Muscle layer of colon (tissue), 2 donors: ENCODE data around the gene LGR4.
"Not testable (repeated sequence)": the region's sequence is repeated elsewhere in the genome, so short reads cannot be mapped to it uniquely, and the experiment has no call there.

Experiments used
- H3K27ac ChIP-seq: one replicate; pipeline ENCODE4 v1.7.0; 2013; ENCODE audit warnings: low read depth, mild to moderate bottlenecking, low read length, moderate library complexity
- H3K27me3 ChIP-seq, 2 donors: one replicate each; pipeline ENCODE4 v1.7.0; 2013; ENCODE audit warnings: low read length in 2 of 2, mild to moderate bottlenecking in 2 of 2; ENCODE audit not compliant: insufficient read depth in 2 of 2, control insufficient read depth in 1 of 2
- H3K36me3 ChIP-seq: one replicate; pipeline ENCODE4 v1.7.0; 2013; ENCODE audit warnings: mild to moderate bottlenecking, low read length; ENCODE audit not compliant: insufficient read depth
- H3K4me1 ChIP-seq: one replicate; pipeline ENCODE4 v1.7.0; 2013; ENCODE audit warnings: mild to moderate bottlenecking, low read length; ENCODE audit not compliant: insufficient read depth
- H3K4me3 ChIP-seq, 2 donors: one replicate each; pipeline ENCODE4 v1.7.0; 2013; ENCODE audit warnings: low read length in 2 of 2, low read depth in 1 of 2, mild to moderate bottlenecking in 1 of 2, moderate library complexity in 1 of 2
- H3K9ac ChIP-seq: one replicate; pipeline ENCODE4 v1.7.0; 2013; ENCODE audit warnings: low read length
- H3K9me3 ChIP-seq: one replicate; pipeline ENCODE4 v1.7.0; 2013; ENCODE audit warnings: mild to moderate bottlenecking, low read length
- donor health status: abdominal sarcoma.
- donor health status: Adenocarcinoma of cecum.

Gene LGR4

GRCh38 chr11:27327064-27327463 is 145.5 kb downstream of the LGR4 start:
- H3K4me1 ChIP-seq, H3K27me3 ChIP-seq, H3K27ac ChIP-seq, H3K4me3 ChIP-seq, H3K9ac ChIP-seq, H3K36me3 ChIP-seq, H3K9me3 ChIP-seq: not testable (repeated sequence)

DNA sequence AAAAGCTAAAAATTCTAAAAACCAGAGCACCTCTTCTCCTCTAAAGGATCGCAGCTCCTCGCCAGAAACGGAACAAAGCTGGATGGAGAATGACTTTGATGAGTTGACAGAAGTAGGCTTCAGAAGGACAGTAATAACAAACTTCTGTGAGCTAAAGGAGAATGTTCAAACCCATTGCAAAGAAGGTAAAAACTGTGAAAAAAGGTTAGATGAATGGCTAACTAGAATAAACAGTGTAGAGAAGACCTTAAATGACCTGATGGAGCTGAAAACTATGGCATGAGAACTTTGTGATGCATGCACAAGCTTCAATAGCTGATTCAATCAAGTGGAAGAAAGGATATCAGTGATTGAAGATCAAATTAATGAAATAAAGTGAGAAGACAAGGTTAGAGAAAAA is 150.4 kb downstream of the LGR4 start:
- H3K9ac ChIP-seq, H3K27ac ChIP-seq, H3K27me3 ChIP-seq, H3K9me3 ChIP-seq, H3K4me1 ChIP-seq, H3K4me3 ChIP-seq, H3K36me3 ChIP-seq: not testable (repeated sequence)

GRCh38 chr11:27321340-27321739 is 151.2 kb downstream of the LGR4 start:
- not testable (repeated sequence) for H3K9ac ChIP-seq, H3K9me3 ChIP-seq, H3K36me3 ChIP-seq, H3K27me3 ChIP-seq, H3K4me1 ChIP-seq, H3K4me3 ChIP-seq, H3K27ac ChIP-seq

- Histone ChIP-seq H3K4me3 (no peak overlapping the region), H3K27me3 (no peaks in the 10 kb centered on the region), H3K9ac (no peak overlapping the region), H3K9me3 (no peaks in the 10 kb centered on the region), H3K36me3 (no peaks in the 10 kb centered on the region), H3K27ac (no peak overlapping the region), H3K4me1 (no peaks in the 10 kb centered on the region)
Measured at GRCh38 chr11:27319072-27319471, 153.5 kb downstream of the LGR4 start.

DNA sequence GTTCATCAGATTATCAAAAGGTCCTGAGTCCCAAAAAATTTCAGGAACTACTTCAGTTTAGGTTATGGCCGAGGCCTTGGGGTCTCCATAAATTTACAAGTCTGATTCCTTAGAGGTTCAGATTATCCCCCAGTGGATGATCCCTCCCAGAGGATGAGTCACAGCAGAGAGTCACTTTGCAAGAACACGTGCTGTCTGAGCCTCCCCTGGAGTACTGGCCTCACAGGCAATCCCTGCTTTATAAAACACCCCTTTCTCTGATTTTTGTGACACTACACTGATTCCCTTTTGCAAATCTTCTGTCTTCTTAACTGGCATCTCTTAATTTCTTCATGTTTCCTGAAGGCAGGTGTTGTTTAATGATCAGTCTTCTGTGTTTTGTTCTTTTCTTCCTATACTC is 154.8 kb downstream of the LGR4 start:
- Histone ChIP-seq H3K27me3 (no peaks in the 10 kb centered on the region), H3K9ac (no peak overlapping the region), H3K9me3 (no peaks in the 10 kb centered on the region), H3K4me3 (no peak overlapping the region), H3K36me3 (no peaks in the 10 kb centered on the region), H3K4me1 (no peaks in the 10 kb centered on the region), H3K27ac (no peak overlapping the region)
